ENCODE results near the gene PLPPR1. TPM values are rescaled to one million over a fixed set of nuclear protein-coding genes. Genes with fewer than 3 reads are reported as not detected.

The PLPPR1 gene
- total and polyA plus RNA-seq, 2 of the 4 experiments (the other 2 are of a cell fraction) = not detected

DNA sequence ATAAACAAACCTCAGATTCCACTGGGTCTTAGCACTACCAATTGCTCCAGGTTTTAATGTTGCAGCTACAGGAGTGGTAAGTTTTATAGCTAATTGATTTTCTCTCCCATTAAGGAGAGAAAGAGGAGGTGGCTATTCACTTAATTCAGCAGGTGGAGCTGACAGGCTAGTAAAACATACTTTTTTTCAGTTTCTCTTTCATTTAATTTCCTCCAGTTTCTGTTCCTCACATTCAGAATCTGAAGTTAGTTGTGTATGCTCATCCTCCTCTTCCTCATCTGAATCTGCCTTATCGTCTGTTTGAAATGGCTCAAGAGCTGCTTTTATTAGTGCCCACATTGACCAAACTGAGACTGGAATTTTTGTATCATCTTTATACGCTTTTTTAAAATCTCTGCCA, 98.0 kb downstream of the PLPPR1 start:
- no peak overlapping the region for H2BK20ac ChIP-seq (ENCODE audit: low read depth, low read length)
- no peak overlapping the region for H2AK5ac ChIP-seq (ENCODE audit: low read depth, low read length)
- H2AFZ ChIP-seq (replicated peaks; ENCODE audit: low read length, poor library complexity) = no peak overlapping the region
- H3K79me1 ChIP-seq (ENCODE audit: low read depth in 1 of 2, low read length in 2 of 2) = no peaks in the 10 kb centered on the region
- no CpG with 5 or more reads among the region's 2 CpGs for WGBS, 2 experiments (ENCODE audit: extremely low coverage in 2 of 2, insufficient read length in 1 of 2)
- H2BK5ac ChIP-seq (ENCODE audit: low read depth, low read length, poor library complexity, severe bottlenecking) = no peak overlapping the region
- H3K4ac ChIP-seq (ENCODE audit: low read depth, low read length) = no peak overlapping the region
- ATAC-seq (ENCODE audit: low read depth) = no peak
- H4K8ac ChIP-seq (ENCODE audit: low read depth in 2 of 2, low read length in 2 of 2) = no peak overlapping the region
- dilution Hi-C loops (cut with HindIII; ENCODE audit: low sequenced_read_pairs, unreplicated experiment) (no loop called here), intact Hi-C loops (cut with micrococcal nuclease) (no loop called here), in situ Hi-C loops (cut with MboI; ENCODE audit: low sequenced_read_pairs) (no loop called here)
- H3K9me1 ChIP-seq (ENCODE audit: insufficient read depth, low read length) = no peaks in the 10 kb centered on the region
- H4K91ac ChIP-seq (ENCODE audit: insufficient read depth, low read depth, low read length) = no peak overlapping the region
- no peak for TF ChIP-seq MAFK (IDR thresholded peaks at IDR 0.05; ENCODE audit: low read depth, low read length)
- TF ChIP-seq CHD1 (IDR thresholded peaks at IDR 0.05; ENCODE audit: low read depth, low read length) = no peak
- no peak for TF ChIP-seq MXI1 (IDR thresholded peaks at IDR 0.05; ENCODE audit: borderline replicate concordance, low read depth, low read length)
- TF ChIP-seq, protein P1, sequence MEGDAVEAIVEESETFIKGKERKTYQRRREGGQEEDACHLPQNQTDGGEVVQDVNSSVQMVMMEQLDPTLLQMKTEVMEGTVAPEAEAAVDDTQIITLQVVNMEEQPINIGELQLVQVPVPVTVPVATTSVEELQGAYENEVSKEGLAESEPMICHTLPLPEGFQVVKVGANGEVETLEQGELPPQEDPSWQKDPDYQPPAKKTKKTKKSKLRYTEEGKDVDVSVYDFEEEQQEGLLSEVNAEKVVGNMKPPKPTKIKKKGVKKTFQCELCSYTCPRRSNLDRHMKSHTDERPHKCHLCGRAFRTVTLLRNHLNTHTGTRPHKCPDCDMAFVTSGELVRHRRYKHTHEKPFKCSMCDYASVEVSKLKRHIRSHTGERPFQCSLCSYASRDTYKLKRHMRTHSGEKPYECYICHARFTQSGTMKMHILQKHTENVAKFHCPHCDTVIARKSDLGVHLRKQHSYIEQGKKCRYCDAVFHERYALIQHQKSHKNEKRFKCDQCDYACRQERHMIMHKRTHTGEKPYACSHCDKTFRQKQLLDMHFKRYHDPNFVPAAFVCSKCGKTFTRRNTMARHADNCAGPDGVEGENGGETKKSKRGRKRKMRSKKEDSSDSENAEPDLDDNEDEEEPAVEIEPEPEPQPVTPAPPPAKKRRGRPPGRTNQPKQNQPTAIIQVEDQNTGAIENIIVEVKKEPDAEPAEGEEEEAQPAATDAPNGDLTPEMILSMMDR (conservative IDR thresholded peaks at IDR 0.05; ENCODE audit: low read depth, low read length) = no peak
- no peak for TF ChIP-seq NFE2L2 (IDR thresholded peaks at IDR 0.05; ENCODE audit: low read depth, low read length)
- TF ChIP-seq RFX5 (IDR thresholded peaks at IDR 0.05; ENCODE audit: low read depth, low read length) = no peak
- TF ChIP-seq BHLHE40 (IDR thresholded peaks at IDR 0.05; ENCODE audit: low read depth, low read length) = no peak
- TF ChIP-seq SMC3 (IDR thresholded peaks at IDR 0.05; ENCODE audit: low read depth, low read length) = no peak
- TF ChIP-seq CEBPB (IDR thresholded peaks at IDR 0.05; ENCODE audit: low read depth, low read length) = no peak
- TF ChIP-seq RAD21 (IDR thresholded peaks at IDR 0.05; ENCODE audit: low read length) = no peak
- TF ChIP-seq MAZ (IDR thresholded peaks at IDR 0.05; ENCODE audit: borderline replicate concordance, low read depth, low read length) = no peak
- TF ChIP-seq FOS (IDR thresholded peaks at IDR 0.05; ENCODE audit: low read depth, low read length) = no peak
- TF ChIP-seq POLR2A (IDR thresholded peaks at IDR 0.05; ENCODE audit: low read depth, low read length) = no peak
- TF ChIP-seq, protein P2, sequence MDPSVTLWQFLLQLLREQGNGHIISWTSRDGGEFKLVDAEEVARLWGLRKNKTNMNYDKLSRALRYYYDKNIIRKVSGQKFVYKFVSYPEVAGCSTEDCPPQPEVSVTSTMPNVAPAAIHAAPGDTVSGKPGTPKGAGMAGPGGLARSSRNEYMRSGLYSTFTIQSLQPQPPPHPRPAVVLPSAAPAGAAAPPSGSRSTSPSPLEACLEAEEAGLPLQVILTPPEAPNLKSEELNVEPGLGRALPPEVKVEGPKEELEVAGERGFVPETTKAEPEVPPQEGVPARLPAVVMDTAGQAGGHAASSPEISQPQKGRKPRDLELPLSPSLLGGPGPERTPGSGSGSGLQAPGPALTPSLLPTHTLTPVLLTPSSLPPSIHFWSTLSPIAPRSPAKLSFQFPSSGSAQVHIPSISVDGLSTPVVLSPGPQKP (IDR thresholded peaks at IDR 0.05; ENCODE audit: borderline replicate concordance, low read depth, low read length) = no peak
- TF ChIP-seq RCOR1 (IDR thresholded peaks at IDR 0.05; ENCODE audit: insufficient replicate concordance, low read length) = no peak
- TF ChIP-seq, protein P3, sequence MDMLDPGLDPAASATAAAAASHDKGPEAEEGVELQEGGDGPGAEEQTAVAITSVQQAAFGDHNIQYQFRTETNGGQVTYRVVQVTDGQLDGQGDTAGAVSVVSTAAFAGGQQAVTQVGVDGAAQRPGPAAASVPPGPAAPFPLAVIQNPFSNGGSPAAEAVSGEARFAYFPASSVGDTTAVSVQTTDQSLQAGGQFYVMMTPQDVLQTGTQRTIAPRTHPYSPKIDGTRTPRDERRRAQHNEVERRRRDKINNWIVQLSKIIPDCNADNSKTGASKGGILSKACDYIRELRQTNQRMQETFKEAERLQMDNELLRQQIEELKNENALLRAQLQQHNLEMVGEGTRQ (IDR thresholded peaks at IDR 0.05; ENCODE audit: low read depth, low read length) = no peak
- no peak overlapping the region for H3K14ac ChIP-seq (replicated peaks; ENCODE audit: low read depth, low read length)
- no peak overlapping the region for H3K23ac ChIP-seq (ENCODE audit: low read depth, low read length)
- H4K20me1 ChIP-seq (ENCODE audit: insufficient read depth, low read length) = no peaks in the 10 kb centered on the region
- POLR2A ChIA-PET (ENCODE audit: unreplicated experiment) = no interaction called here
- H2AK9ac ChIP-seq (replicated peaks; ENCODE audit: low read depth, low read length, poor library complexity) = no peak overlapping the region
- H3K4me3 ChIP-seq (ENCODE audit: insufficient read depth, low read depth, low read length) = no peak overlapping the region
- H3K36me3 ChIP-seq (ENCODE audit: control insufficient read depth, insufficient read depth, low read length) = no peaks in the 10 kb centered on the region
- no peaks in the 10 kb centered on the region for H3K27me3 ChIP-seq (ENCODE audit: control insufficient read depth, insufficient read depth, low read length)
- H3K4me1 ChIP-seq (ENCODE audit: control insufficient read depth, insufficient read depth, low read length) = no peaks in the 10 kb centered on the region
- no peak overlapping the region for H2BK120ac ChIP-seq (ENCODE audit: low read depth, low read length)
- no peak overlapping the region for H2BK15ac ChIP-seq (ENCODE audit: low read depth, low read length)
- H3K56ac ChIP-seq (ENCODE audit: extremely low read depth, insufficient read depth, low read length) = no peak overlapping the region
- H3K9ac ChIP-seq (ENCODE audit: low read depth, low read length) = no peak overlapping the region
- H4K5ac ChIP-seq (ENCODE audit: low read depth, low read length) = no peak overlapping the region
- peaks cover 3% of the 10 kb centered on the region for H3K9me3 ChIP-seq (ENCODE audit: control insufficient read depth, insufficient read depth, low read length)
- no TSS peak for BruUV-seq (replicated peaks)
- H3K27ac ChIP-seq (ENCODE audit: insufficient read depth, low read length) = no peak overlapping the region
- CTCF ChIA-PET = no interaction called here
- no peak overlapping the region for H3K18ac ChIP-seq (ENCODE audit: low read depth, low read length)
- H3K4me2 ChIP-seq (ENCODE audit: low read depth, low read length) = no peak overlapping the region
- DNase-seq = no peak
